SK-N-SH (cell line): ENCODE measurements around the gene FRAS1. TPM values are rescaled to one million over a fixed set of nuclear protein-coding genes. Genes with fewer than 3 reads are reported as not detected.

ENCODE experiments used
- CTCF ChIA-PET: fragments of 300-600, 350-600 bp; formaldehyde crosslinking; extraction: SDS; loops from one replicate; lab custom pipeline; 2021; lab: Yijun Ruan, JAX
- POLR2A ChIA-PET: fragments of 350-600 bp; sonication (Branson Sonifier 250); formaldehyde crosslinking; extraction: SDS; loops from one replicate; lab custom pipeline; 2020; ENCODE audit warnings: antibody characterized with exemption, inconsistent platforms; lab: Yijun Ruan, JAX
- DNase-seq: peaks from one replicate; pipeline ENCODE4 v3.0.0; 2012
- H2AFZ ChIP-seq: fragments of 200-600 bp; sonication (generic); 2 replicates; pipeline ENCODE4 v1.8.1; 2016; ENCODE audit warnings: antibody characterized with exemption, mild to moderate bottlenecking, low read depth
- H3F3A ChIP-seq: fragments of 200-600 bp; sonication (generic); replicated peaks from 2 replicates; pipeline ENCODE3; 2016; ENCODE audit warnings: antibody characterized with exemption, mild to moderate bottlenecking; ENCODE audit not compliant: insufficient read depth
- H3K27ac ChIP-seq, 2 experiments: fragments of 200-500 bp in 1 of 2; fragments of 200-600 bp in 1 of 2; sonication (Bioruptor generic) in 1 of 2; sonication (generic), shearing (Covaris generic) in 1 of 2; 2 replicates each; pipeline versions ENCODE4 v1.5.1 to v1.6.1; 2014 to 2016; ENCODE audit warnings: low read depth in 2 of 2, inconsistent platforms in 1 of 2, low read length in 1 of 2, mild to moderate bottlenecking in 1 of 2, mixed read lengths in 1 of 2
- H3K27me3 ChIP-seq: fragments of 200-600 bp; sonication (generic), shearing (Covaris generic); 2 replicates; pipeline ENCODE4 v1.6.1; 2016; ENCODE audit warnings: mixed run types; ENCODE audit not compliant: insufficient read depth
- H3K36me3 ChIP-seq, 2 experiments: fragments of 200-500 bp in 1 of 2; fragments of 200-600 bp in 1 of 2; sonication (Bioruptor generic) in 1 of 2; sonication (generic) in 1 of 2; replicated peaks in 1 of 2; 2 replicates each; pipeline versions ENCODE3 to v1.5.1; 2014 to 2016; ENCODE audit warnings: low read length in 1 of 2, mild to moderate bottlenecking in 1 of 2; ENCODE audit not compliant: insufficient read depth in 2 of 2, control insufficient read depth in 1 of 2
- H3K4me1 ChIP-seq, 2 experiments: fragments of 200-500 bp in 1 of 2; fragments of 200-600 bp in 1 of 2; sonication (Bioruptor generic) in 1 of 2; sonication (generic), shearing (Covaris generic) in 1 of 2; 2 replicates each; pipeline versions ENCODE4 v1.5.1 to v1.6.1; 2014 to 2016; ENCODE audit warnings: low read depth in 1 of 2, low read length in 1 of 2, mixed run types in 1 of 2; ENCODE audit not compliant: insufficient read depth in 2 of 2, control insufficient read depth in 1 of 2
- H3K4me2 ChIP-seq: fragments of 200-600 bp; sonication (generic), shearing (Covaris generic); 2 replicates; pipeline ENCODE4 v1.6.1; 2017; ENCODE audit warnings: mixed run types
- H3K4me3 ChIP-seq, 2 experiments: fragments of 200-500 bp in 1 of 2; fragments of 200-600 bp in 1 of 2; sonication (Bioruptor generic) in 1 of 2; sonication (generic), shearing (Covaris generic) in 1 of 2; 2 replicates each; pipeline versions ENCODE4 v1.5.1 to v1.8.1; 2014 to 2016; ENCODE audit warnings: low read depth in 2 of 2, inconsistent platforms in 1 of 2, low read length in 1 of 2, mild to moderate bottlenecking in 1 of 2, mixed read lengths in 1 of 2, moderate library complexity in 1 of 2
- H3K79me2 ChIP-seq: fragments of 200-600 bp; sonication (generic); 2 replicates; pipeline ENCODE4 v1.8.1; 2017; ENCODE audit warnings: mild to moderate bottlenecking; ENCODE audit not compliant: insufficient read depth
- H3K9ac ChIP-seq: fragments of 200-600 bp; sonication (generic); 2 replicates; pipeline ENCODE4 v1.6.1; 2017; ENCODE audit warnings: mixed run types
- H3K9me2 ChIP-seq: fragments of 200-600 bp; sonication (generic); 2 replicates; pipeline ENCODE4 v1.6.1; 2017; ENCODE audit warnings: mixed run types
- H3K9me3 ChIP-seq: fragments of 200-600 bp; sonication (generic); 2 replicates; pipeline ENCODE4 v1.6.1; 2017; ENCODE audit warnings: mixed run types, mild to moderate bottlenecking, moderate library complexity
- H4K20me1 ChIP-seq: fragments of 200-600 bp; sonication (generic); 2 replicates; pipeline ENCODE4 v1.6.1; 2017; ENCODE audit warnings: mild to moderate bottlenecking, mixed run types; ENCODE audit not compliant: insufficient read depth
- EP300 ChIP-seq, 2 experiments: IDR thresholded peaks; 2 replicates each; pipeline versions ENCODE4 v1.4.0 to v1.6.1; 2012; ENCODE audit warnings: borderline replicate concordance in 1 of 2, low read depth in 1 of 2, low read length in 1 of 2
- FOSL2 ChIP-seq: IDR thresholded peaks from 2 replicates; pipeline ENCODE4 v1.4.0; 2012; ENCODE audit warnings: low read depth, mild to moderate bottlenecking, moderate library complexity, borderline replicate concordance
- FOXJ3 ChIP-seq: sonication (generic); formaldehyde crosslinking; IDR thresholded peaks from 2 replicates; pipeline ENCODE4 v1.5.1; 2020; ENCODE audit warnings: mild to moderate bottlenecking, missing genetic modification reagents
- FOXM1 ChIP-seq: IDR thresholded peaks from 2 replicates; pipeline ENCODE4 v1.4.0; 2012; ENCODE audit warnings: low read depth, mild to moderate bottlenecking
- GABPA ChIP-seq: IDR thresholded peaks from 2 replicates; pipeline ENCODE4 v1.4.0; 2012; ENCODE audit warnings: low read depth, mild to moderate bottlenecking
- MEF2A ChIP-seq: IDR thresholded peaks from 2 replicates; pipeline ENCODE4 v1.4.0; 2012; ENCODE audit warnings: low read depth, borderline replicate concordance
- NRF1 ChIP-seq: IDR thresholded peaks from 2 replicates; pipeline ENCODE4 v1.6.1; 2012; ENCODE audit warnings: low read depth, mild to moderate bottlenecking, low read length
- RFX5 ChIP-seq: IDR thresholded peaks from 2 replicates; pipeline ENCODE4 v1.6.1; 2012; ENCODE audit warnings: mild to moderate bottlenecking, improper control_type of control experiment, low read length
- RXRA ChIP-seq: IDR thresholded peaks from 2 replicates; pipeline ENCODE4 v1.4.0; 2012; ENCODE audit warnings: low read depth, mild to moderate bottlenecking, borderline replicate concordance
- SMC3 ChIP-seq: IDR thresholded peaks from 2 replicates; pipeline ENCODE4 v1.6.1; 2012; ENCODE audit warnings: low read depth, low read length, improper control_type of control experiment
- TAF1 ChIP-seq: IDR thresholded peaks from 2 replicates; pipeline ENCODE4 v1.6.1; 2012; ENCODE audit warnings: low read depth, mild to moderate bottlenecking, low read length, moderate library complexity, borderline replicate concordance
- TEAD4 ChIP-seq: IDR thresholded peaks from 2 replicates; pipeline ENCODE4 v1.4.0; 2012; ENCODE audit warnings: mild to moderate bottlenecking, borderline replicate concordance; ENCODE audit not compliant: insufficient read depth
- YY1 ChIP-seq: IDR thresholded peaks from 2 replicates; pipeline ENCODE4 v1.4.0; 2012; ENCODE audit warnings: low read depth, mild to moderate bottlenecking
- WGBS: methylation state at CpG from one replicate; pipeline ENCODE4 v1.1.6; 2017; ENCODE audit warnings: low lambda C conversion rate; 5-methylcytosine and 5-hydroxymethylcytosine counted together
- polyA plus RNA-seq, 3 experiments: library from polyadenylated mRNA; depleted of rRNA; stranded (reverse); fragments of >200 nt; gene quantifications; 2 replicates each; pipeline ENCODE4 v1.2.3, GENCODE V29; 2012
- TF ChIP-seq, protein P1 (sequence below): fragments of 200-600 bp; sonication (generic); IDR thresholded peaks from 2 replicates; pipeline ENCODE4 v1.6.1; 2017; ENCODE audit warnings: antibody characterized with exemption, mild to moderate bottlenecking, moderate library complexity
- TF ChIP-seq, protein P2 (sequence below): IDR thresholded peaks from 2 replicates; pipeline ENCODE4 v1.4.0; 2012; ENCODE audit warnings: low read depth
- TF ChIP-seq, protein P3 (sequence below): IDR thresholded peaks from 2 replicates; pipeline ENCODE4 v1.4.0; 2012; ENCODE audit warnings: low read depth, borderline replicate concordance
- TF ChIP-seq, protein P4 (sequence below): IDR thresholded peaks from 2 replicates; pipeline ENCODE4; 2012
- TF ChIP-seq, protein P5 (sequence below): IDR thresholded peaks from 2 replicates; pipeline ENCODE4 v1.6.1; 2012; ENCODE audit warnings: mild to moderate bottlenecking, low read depth, low read length, moderate library complexity

The FRAS1 gene
- polyA plus RNA-seq, 1 of the 3 experiments (the other 2 are of a cell fraction) = 8.3 TPM

DNA sequence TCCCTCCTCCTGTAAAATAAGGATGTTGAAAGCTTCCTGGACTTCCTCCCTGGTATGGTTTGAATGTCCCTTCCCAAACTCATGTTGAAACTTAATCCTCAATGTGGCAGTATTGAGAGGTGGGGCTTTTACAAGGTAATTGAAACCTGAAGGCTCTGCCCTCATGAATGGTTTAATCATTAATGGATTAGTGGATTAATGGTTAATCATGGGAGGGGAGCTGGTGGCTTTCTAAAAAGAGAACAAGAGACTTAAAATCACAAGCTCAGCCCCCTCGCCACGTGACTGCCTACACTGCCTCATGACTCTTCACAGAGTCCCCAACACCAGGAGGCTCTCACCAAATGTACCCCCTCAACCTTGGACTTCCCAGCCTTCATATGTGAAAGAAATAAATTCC lies 369.8 kb downstream of the FRAS1 start:
- Histone ChIP-seq H3K4me3 (no peak overlapping the region), H3K27ac (no peak overlapping the region), H3K4me1 (no peaks in the 10 kb centered on the region), H2AFZ (no peak overlapping the region), H3K9me2 (no peaks in the 10 kb centered on the region), H3K9me3 (no peaks in the 10 kb centered on the region), H3K9ac (no peak overlapping the region), H3F3A (peaks cover 5% of the 10 kb centered on the region), H3K79me2 (no peaks in the 10 kb centered on the region), H4K20me1 (no peaks in the 10 kb centered on the region), H3K36me3 (peaks cover 13 to 40% of the 10 kb centered on the region in 2 experiments), H3K27me3 (no peaks in the 10 kb centered on the region), H3K4me2 (no peak overlapping the region)
- 97% methylated on average over 2 of the region's 2 CpGs for WGBS
- TF ChIP-seq GABPA = no peak
- DNase-seq = no peak
- ChIA-PET CTCF (interaction anchor here (0.6 to 1.0 kb wide), 2 partner anchors 9 to 52 kb away, joined by 3 to 5 read pairs; no protein-coding TSS in a partner anchor), POLR2A (no interaction called here)

DNA sequence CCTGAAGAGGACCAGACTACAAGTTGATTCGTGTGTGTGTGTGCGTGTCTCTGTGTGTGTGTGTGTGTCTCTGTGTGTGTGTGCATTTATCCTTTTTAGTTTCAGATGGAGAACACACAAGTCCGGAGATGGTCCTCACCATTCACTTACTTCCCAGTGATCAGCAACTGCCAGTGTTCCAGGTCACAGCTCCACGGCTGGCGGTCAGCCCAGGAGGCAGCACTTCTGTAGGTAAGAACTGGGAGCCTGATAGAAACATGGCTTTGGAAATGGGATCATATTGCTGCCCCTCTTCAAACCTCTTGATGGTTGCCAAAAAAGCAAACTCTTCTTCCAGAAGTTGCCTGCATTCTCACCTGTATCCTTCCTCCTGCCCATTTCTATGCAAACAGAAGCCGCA lies 371.9 kb downstream of the FRAS1 start:
- H3K4me1 ChIP-seq = peaks cover 0 to 7% of the 10 kb centered on the region in 2 experiments; a peak in 1 of 4 replicates
- H3F3A ChIP-seq = peaks cover 5% of the 10 kb centered on the region
- no peaks in the 10 kb centered on the region for H3K9me3 ChIP-seq
- no peaks in the 10 kb centered on the region for H3K9me2 ChIP-seq
- ChIA-PET CTCF (no interaction called here), POLR2A (no interaction called here)
- H3K4me2 ChIP-seq = no peak overlapping the region
- H4K20me1 ChIP-seq = no peaks in the 10 kb centered on the region
- no peak overlapping the region for H2AFZ ChIP-seq
- H3K36me3 ChIP-seq = peaks cover 7 to 40% of the 10 kb centered on the region in 2 experiments
- no peak for DNase-seq
- H3K4me3 ChIP-seq = no peak overlapping the region
- H3K27me3 ChIP-seq = no peaks in the 10 kb centered on the region
- no peak overlapping the region for H3K27ac ChIP-seq
- 95% methylated on average over 6 of the region's 6 CpGs for WGBS
- TF ChIP-seq RXRA (no peak), GABPA (no peak), YY1 (no peak), FOXM1 (no peak), TAF1 (no peak), RFX5 (no peak), TEAD4 (no peak), EP300 (IDR thresholded peaks at IDR 0.05; ENCODE audit: borderline replicate concordance in 1 of 2, low read depth in 1 of 2, low read length in 1 of 2) (no peak), FOXJ3 (CRISPR knock-in tag) (no peak), MEF2A (no peak), NRF1 (no peak), SMC3 (no peak), FOSL2 (no peak)
- TF ChIP-seq, protein P1, sequence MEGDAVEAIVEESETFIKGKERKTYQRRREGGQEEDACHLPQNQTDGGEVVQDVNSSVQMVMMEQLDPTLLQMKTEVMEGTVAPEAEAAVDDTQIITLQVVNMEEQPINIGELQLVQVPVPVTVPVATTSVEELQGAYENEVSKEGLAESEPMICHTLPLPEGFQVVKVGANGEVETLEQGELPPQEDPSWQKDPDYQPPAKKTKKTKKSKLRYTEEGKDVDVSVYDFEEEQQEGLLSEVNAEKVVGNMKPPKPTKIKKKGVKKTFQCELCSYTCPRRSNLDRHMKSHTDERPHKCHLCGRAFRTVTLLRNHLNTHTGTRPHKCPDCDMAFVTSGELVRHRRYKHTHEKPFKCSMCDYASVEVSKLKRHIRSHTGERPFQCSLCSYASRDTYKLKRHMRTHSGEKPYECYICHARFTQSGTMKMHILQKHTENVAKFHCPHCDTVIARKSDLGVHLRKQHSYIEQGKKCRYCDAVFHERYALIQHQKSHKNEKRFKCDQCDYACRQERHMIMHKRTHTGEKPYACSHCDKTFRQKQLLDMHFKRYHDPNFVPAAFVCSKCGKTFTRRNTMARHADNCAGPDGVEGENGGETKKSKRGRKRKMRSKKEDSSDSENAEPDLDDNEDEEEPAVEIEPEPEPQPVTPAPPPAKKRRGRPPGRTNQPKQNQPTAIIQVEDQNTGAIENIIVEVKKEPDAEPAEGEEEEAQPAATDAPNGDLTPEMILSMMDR = no peak
- TF ChIP-seq, protein P2, sequence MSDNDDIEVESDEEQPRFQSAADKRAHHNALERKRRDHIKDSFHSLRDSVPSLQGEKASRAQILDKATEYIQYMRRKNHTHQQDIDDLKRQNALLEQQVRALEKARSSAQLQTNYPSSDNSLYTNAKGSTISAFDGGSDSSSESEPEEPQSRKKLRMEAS = no peak
- TF ChIP-seq, protein P3, sequence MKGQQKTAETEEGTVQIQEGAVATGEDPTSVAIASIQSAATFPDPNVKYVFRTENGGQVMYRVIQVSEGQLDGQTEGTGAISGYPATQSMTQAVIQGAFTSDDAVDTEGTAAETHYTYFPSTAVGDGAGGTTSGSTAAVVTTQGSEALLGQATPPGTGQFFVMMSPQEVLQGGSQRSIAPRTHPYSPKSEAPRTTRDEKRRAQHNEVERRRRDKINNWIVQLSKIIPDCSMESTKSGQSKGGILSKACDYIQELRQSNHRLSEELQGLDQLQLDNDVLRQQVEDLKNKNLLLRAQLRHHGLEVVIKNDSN = no peak
- TF ChIP-seq, protein P4, sequence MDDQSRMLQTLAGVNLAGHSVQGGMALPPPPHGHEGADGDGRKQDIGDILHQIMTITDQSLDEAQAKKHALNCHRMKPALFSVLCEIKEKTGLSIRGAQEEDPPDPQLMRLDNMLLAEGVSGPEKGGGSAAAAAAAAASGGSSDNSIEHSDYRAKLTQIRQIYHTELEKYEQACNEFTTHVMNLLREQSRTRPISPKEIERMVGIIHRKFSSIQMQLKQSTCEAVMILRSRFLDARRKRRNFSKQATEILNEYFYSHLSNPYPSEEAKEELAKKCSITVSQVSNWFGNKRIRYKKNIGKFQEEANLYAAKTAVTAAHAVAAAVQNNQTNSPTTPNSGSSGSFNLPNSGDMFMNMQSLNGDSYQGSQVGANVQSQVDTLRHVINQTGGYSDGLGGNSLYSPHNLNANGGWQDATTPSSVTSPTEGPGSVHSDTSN = no peak
- TF ChIP-seq, protein P5, sequence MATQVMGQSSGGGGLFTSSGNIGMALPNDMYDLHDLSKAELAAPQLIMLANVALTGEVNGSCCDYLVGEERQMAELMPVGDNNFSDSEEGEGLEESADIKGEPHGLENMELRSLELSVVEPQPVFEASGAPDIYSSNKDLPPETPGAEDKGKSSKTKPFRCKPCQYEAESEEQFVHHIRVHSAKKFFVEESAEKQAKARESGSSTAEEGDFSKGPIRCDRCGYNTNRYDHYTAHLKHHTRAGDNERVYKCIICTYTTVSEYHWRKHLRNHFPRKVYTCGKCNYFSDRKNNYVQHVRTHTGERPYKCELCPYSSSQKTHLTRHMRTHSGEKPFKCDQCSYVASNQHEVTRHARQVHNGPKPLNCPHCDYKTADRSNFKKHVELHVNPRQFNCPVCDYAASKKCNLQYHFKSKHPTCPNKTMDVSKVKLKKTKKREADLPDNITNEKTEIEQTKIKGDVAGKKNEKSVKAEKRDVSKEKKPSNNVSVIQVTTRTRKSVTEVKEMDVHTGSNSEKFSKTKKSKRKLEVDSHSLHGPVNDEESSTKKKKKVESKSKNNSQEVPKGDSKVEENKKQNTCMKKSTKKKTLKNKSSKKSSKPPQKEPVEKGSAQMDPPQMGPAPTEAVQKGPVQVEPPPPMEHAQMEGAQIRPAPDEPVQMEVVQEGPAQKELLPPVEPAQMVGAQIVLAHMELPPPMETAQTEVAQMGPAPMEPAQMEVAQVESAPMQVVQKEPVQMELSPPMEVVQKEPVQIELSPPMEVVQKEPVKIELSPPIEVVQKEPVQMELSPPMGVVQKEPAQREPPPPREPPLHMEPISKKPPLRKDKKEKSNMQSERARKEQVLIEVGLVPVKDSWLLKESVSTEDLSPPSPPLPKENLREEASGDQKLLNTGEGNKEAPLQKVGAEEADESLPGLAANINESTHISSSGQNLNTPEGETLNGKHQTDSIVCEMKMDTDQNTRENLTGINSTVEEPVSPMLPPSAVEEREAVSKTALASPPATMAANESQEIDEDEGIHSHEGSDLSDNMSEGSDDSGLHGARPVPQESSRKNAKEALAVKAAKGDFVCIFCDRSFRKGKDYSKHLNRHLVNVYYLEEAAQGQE = no peak
- TF ChIP-seq, all 33 proteins: peak for 0
- no peak overlapping the region for H3K9ac ChIP-seq
- no peaks in the 10 kb centered on the region for H3K79me2 ChIP-seq
